ENCODE data around the gene YBEY.

The YBEY gene

GRCh38 chr21:46323227-46323709, 37.1 kb downstream of the YBEY start:
- no peak for DNase-seq (ENCODE audit: extremely low read depth, low read depth)
- TF ChIP-seq CTCF (IDR thresholded peaks at IDR 0.05; ENCODE audit: low read depth, low read length), result no peak

- TF ChIP-seq CTCF (IDR thresholded peaks at IDR 0.05; ENCODE audit: low read depth, low read length), result no peak
- peak; percentile 96 for DNase-seq (ENCODE audit: extremely low read depth, low read depth)
These were observed 37.7 kb downstream of the YBEY start, which contains the start of the genes C21orf58 and PCNT for GRCh38 chr21:46323710-46324389. TSS of gene C21orf58 (minus strand) at chr21:46323870. CDS start at chr21:46322738, 1,132 bp downstream. TSS of gene PCNT (plus strand) at chr21:46324156. CDS start at chr21:46324229, 73 bp downstream.

GRCh38 chr21:46324390-46325072, 38.4 kb downstream of the YBEY start:
- peak; percentile 2 for TF ChIP-seq CTCF (IDR thresholded peaks at IDR 0.05; ENCODE audit: low read depth, low read length)
- peak; percentile 54 for DNase-seq (ENCODE audit: extremely low read depth, low read depth)

GRCh38 chr21:46325073-46325912, 39.2 kb downstream of the YBEY start:
- TF ChIP-seq CTCF (IDR thresholded peaks at IDR 0.05; ENCODE audit: low read depth, low read length), result peak; percentile 37
- no peak for DNase-seq (ENCODE audit: extremely low read depth, low read depth)

GRCh38 chr21:46326110-46326703, 40.1 kb downstream of the YBEY start:
- no peak for DNase-seq (ENCODE audit: extremely low read depth, low read depth)
- TF ChIP-seq CTCF (IDR thresholded peaks at IDR 0.05; ENCODE audit: low read depth, low read length), result no peak

GRCh38 chr21:46327711-46328110, 41.6 kb downstream of the YBEY start:
- TF ChIP-seq CTCF (IDR thresholded peaks at IDR 0.05; ENCODE audit: low read depth, low read length), result no peak
- no peak for DNase-seq (ENCODE audit: extremely low read depth, low read depth)

Measured in AG09319 (cell line).